Neutrophil (primary cell): ENCODE results near the gene USP49.

Experiments
- H3K27ac ChIP-seq: fragments of 200-600 bp; sonication (generic); 2 replicates; pipeline ENCODE4 v1.5.1; 2016; ENCODE audit warnings: mild to moderate bottlenecking, moderate library complexity
- H3K27me3 ChIP-seq: fragments of 200-600 bp; sonication (generic); 2 replicates; pipeline ENCODE4 v1.6.0; 2016; ENCODE audit warnings: mild to moderate bottlenecking
- H3K36me3 ChIP-seq: fragments of 200-600 bp; sonication (generic); 2 replicates; pipeline ENCODE4 v1.5.1; 2017
- H3K4me1 ChIP-seq, 2 experiments: fragments of 200-600 bp in 1 of 2; sonication (generic) in 1 of 2; 1 replicate in 1 of 2; 2 replicates in 1 of 2; pipeline versions ENCODE4 v1.5.1 to v1.6.1; 2013 to 2016; ENCODE audit warnings: low read depth in 1 of 2, low read length in 1 of 2, mild to moderate bottlenecking in 1 of 2, moderate library complexity in 1 of 2; ENCODE audit not compliant: control insufficient read depth in 1 of 2, insufficient read depth in 1 of 2
- H3K4me3 ChIP-seq, 2 experiments: fragments of 200-600 bp in 1 of 2; sonication (generic) in 1 of 2; 1 replicate in 1 of 2; 2 replicates in 1 of 2; pipeline ENCODE4 v1.5.1; 2013 to 2016; ENCODE audit warnings: low read depth in 1 of 2, low read length in 1 of 2, mild to moderate bottlenecking in 1 of 2, moderate library complexity in 1 of 2
- H3K9me3 ChIP-seq: fragments of 200-600 bp; sonication (generic); 2 replicates; pipeline ENCODE4 v1.5.1; 2016
- TF ChIP-seq, protein P1 (sequence below): fragments of 200-600 bp; sonication (generic); IDR thresholded peaks from 2 replicates; pipeline ENCODE4 v1.5.1; 2016; ENCODE audit warnings: antibody characterized with exemption

USP49 gene

DNA sequence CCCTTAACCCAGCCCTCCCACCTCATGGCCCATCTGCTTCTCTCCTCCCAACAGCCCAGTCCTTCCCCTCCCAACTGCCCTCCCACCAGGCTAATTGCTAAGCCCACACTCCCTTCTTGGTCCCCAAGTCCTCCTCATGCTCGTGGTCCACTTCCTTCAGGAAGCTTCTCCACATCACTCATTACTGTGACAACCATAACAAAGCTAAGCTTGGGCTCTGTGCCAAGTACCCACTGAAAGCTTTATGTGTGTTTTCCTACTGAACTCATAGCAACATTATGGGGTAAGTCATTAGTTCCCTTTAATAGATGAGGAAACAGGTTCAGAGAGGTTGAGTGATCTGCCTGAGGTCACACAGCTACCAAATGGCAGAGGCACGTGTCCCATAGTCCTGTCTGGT, 131.7 kb downstream of the USP49 start:
- no peak overlapping the region for H3K4me3 ChIP-seq
- TF ChIP-seq, protein P1, sequence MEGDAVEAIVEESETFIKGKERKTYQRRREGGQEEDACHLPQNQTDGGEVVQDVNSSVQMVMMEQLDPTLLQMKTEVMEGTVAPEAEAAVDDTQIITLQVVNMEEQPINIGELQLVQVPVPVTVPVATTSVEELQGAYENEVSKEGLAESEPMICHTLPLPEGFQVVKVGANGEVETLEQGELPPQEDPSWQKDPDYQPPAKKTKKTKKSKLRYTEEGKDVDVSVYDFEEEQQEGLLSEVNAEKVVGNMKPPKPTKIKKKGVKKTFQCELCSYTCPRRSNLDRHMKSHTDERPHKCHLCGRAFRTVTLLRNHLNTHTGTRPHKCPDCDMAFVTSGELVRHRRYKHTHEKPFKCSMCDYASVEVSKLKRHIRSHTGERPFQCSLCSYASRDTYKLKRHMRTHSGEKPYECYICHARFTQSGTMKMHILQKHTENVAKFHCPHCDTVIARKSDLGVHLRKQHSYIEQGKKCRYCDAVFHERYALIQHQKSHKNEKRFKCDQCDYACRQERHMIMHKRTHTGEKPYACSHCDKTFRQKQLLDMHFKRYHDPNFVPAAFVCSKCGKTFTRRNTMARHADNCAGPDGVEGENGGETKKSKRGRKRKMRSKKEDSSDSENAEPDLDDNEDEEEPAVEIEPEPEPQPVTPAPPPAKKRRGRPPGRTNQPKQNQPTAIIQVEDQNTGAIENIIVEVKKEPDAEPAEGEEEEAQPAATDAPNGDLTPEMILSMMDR: no peak
- no peaks in the 10 kb centered on the region for H3K4me1 ChIP-seq
- peaks cover 1% of the 10 kb centered on the region for H3K36me3 ChIP-seq
- H3K9me3 ChIP-seq: no peaks in the 10 kb centered on the region
- H3K27ac ChIP-seq: no peak overlapping the region
- H3K27me3 ChIP-seq: no peaks in the 10 kb centered on the region

DNA sequence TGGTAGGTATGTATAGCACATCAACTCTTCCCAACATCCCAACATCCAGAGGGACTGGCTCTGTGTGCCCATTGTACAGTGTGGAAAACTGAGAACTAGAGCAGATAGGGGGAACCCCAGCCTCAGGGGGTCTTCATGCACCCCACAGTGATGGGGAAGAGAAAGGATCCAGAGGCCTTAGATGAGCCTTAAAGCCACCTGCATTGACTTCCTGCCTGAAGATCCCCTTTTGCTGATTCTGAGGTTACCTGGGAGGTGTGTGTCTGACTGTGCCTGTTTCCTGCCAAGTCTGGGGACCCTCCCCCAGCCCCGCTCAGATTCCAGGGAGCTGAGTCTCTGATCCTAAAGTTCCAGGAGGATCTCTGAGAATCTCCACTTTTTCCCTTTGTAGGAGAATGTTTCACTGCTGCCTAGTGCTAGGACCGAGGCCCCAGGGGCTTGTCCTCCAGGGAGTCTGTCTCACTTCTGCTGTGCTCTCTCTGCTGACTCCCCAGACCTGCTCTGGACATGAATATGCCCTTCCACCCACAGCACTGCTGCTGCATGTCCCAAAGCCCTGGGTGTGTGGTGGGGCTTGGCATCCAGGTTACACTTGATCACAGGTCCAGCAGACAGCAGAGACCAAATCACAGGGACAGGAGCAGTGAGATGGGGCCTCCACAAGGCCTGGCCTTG, 135.1 kb downstream of the USP49 start:
- Histone ChIP-seq H3K27ac (no peak overlapping the region), H3K4me3 (no peak overlapping the region), H3K36me3 (no peaks in the 10 kb centered on the region), H3K9me3 (no peaks in the 10 kb centered on the region), H3K27me3 (no peaks in the 10 kb centered on the region), H3K4me1 (no peaks in the 10 kb centered on the region)
- TF ChIP-seq, protein P1: no peak

DNA sequence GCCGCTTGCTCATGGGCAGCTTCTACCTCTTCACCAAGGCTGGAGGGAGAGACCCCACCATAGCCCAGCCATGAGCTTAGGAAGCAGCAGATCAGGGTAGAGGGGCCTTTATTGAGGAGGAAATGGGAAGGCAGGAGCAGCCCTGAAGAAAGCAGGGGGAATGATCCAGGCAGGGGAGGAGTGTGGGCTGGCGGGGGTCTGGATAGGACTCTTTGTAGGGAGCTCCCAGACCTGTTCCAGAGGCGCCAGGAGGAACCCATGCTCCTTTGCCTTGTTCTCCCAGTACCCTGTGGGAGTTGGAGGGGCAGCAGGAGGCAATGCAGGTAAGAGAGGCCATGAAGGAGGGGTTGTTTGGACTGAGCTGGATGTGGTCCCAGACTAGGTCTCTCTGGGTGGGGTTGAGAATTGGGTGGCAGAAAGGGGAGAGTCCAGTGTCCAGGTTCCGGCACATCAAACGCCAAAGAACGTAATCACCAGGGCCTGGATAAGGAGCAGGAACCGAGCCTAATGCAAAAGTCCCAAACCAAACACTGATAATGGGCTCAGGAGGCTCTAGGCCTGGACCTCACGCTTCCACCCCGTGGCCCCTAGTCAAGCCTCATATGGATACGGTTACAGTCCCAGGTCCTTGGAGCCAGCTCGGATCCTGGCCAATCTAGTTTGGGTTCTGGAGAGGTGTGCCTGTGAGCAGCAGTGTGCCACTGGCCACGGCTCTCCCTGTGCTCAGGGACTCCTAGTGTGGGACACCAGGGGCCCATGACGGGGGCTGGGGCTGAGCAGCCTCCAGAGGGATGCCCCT, 135.9 kb downstream of the USP49 start:
- Histone ChIP-seq H3K27me3 (no peaks in the 10 kb centered on the region), H3K27ac (no peak overlapping the region), H3K9me3 (no peaks in the 10 kb centered on the region), H3K4me1 (no peaks in the 10 kb centered on the region), H3K36me3 (no peaks in the 10 kb centered on the region), H3K4me3 (no peak overlapping the region)
- TF ChIP-seq, protein P1: no peak

DNA sequence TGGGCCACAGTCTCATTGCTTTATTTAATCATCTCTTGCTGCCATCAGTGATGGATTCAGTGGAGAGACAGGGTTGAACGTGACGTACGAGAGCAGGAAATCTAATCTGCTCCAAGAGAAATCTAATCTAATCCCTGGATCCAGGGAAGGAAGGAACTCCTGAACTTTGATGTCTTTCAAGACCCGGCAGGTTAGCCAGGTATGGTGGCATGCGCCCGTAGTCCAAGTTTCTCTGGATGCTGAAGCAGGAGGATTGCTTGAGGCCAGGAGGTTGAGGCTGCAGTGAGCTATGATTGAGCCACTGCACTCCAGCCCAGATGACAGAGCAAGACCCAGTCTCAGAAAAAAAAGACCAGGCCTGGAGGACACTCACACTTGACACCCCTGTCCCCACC, 136.5 kb downstream of the USP49 start:
- TF ChIP-seq, protein P1: no peak
- no peak overlapping the region for H3K4me3 ChIP-seq
- no peak overlapping the region for H3K27ac ChIP-seq
- H3K4me1 ChIP-seq: no peaks in the 10 kb centered on the region
- peaks cover 6% of the 10 kb centered on the region for H3K27me3 ChIP-seq
- no peaks in the 10 kb centered on the region for H3K36me3 ChIP-seq
- H3K9me3 ChIP-seq: no peaks in the 10 kb centered on the region

DNA sequence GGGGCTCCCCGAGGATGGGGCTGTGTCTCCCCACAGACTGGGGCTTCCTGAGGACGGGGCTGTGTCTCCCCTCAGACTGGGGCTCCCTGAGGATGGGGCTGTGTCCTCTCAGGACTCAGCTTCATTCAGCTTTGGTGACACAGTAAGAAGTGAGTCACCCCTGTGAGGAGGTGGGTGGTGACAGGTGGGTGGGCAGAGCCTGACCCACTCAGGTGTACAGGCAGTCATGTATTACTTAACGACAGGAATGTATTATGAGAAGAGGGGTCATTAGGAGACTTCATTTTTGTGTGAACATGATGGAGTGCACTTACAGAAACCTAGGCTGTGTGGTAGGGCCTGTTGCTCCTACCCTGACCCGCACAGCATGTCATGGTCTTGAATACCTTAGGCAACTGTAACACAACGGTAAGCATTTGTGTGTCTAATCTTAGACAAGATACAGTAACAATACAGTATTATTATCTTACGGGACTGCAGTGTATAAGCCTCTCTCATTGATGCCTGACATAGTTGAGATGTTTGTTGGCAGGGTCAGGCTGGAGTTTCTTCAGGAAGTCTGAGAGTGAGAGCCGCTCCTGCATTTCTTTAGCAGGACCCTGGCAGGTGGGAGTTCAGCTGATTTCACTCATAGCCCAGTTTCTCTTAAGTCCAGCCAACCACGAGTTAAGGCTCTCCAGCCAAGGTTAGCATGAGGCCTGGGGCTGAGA, 137.1 kb downstream of the USP49 start:
- Histone ChIP-seq H3K36me3 (no peaks in the 10 kb centered on the region), H3K9me3 (no peaks in the 10 kb centered on the region), H3K4me1 (no peaks in the 10 kb centered on the region), H3K4me3 (no peak overlapping the region), H3K27me3 (peaks cover 11% of the 10 kb centered on the region), H3K27ac (no peak overlapping the region)
- TF ChIP-seq, protein P1: no peak
